Osteoblast (primary cell): Measurements from ENCODE around the gene KRTAP10-1. TPM values are rescaled to one million over a fixed set of nuclear protein-coding genes. Genes with fewer than 3 reads are reported as not detected.
"Not testable (repeated sequence)": the region's sequence is repeated elsewhere in the genome, so short reads cannot be mapped to it uniquely, and the experiment has no call there.

Experiments used
- DNase-seq: peaks from one replicate; pipeline ENCODE4 v3.0.0; 2011; ENCODE audit warnings: low spot score, mixed read lengths; ENCODE audit not compliant: insufficient read length; ENCODE audit errors: missing footprints
- H2AFZ ChIP-seq: 2 replicates; pipeline ENCODE4 v1.6.0; 2011; ENCODE audit warnings: mild to moderate bottlenecking, low read length
- H3K27ac ChIP-seq: 2 replicates; pipeline ENCODE4 v1.5.1; 2011; ENCODE audit warnings: mild to moderate bottlenecking, low read depth, low read length, moderate library complexity
- H3K27me3 ChIP-seq: 2 replicates; pipeline ENCODE4 v1.6.0; 2012; ENCODE audit warnings: mild to moderate bottlenecking, control low read depth, inconsistent platforms, low read length, moderate library complexity; ENCODE audit not compliant: insufficient read depth
- H3K36me3 ChIP-seq: 2 replicates; pipeline ENCODE4 v1.5.1; 2011; ENCODE audit warnings: mild to moderate bottlenecking, low read length, control low read depth, moderate library complexity; ENCODE audit not compliant: insufficient read depth
- H3K4me1 ChIP-seq: 2 replicates; pipeline ENCODE4 v1.5.1; 2011; ENCODE audit warnings: mild to moderate bottlenecking, low read length, control low read depth, moderate library complexity; ENCODE audit not compliant: insufficient read depth
- H3K4me2 ChIP-seq: 2 replicates; pipeline ENCODE4 v1.6.0; 2011; ENCODE audit warnings: mild to moderate bottlenecking, low read length; ENCODE audit not compliant: insufficient read depth
- H3K4me3 ChIP-seq: fragments of 200-600 bp; sonication (generic); 3 replicates; pipeline ENCODE4 v1.5.1; 2012; ENCODE audit warnings: mild to moderate bottlenecking, low read length, inconsistent platforms; ENCODE audit not compliant: insufficient read depth
- H3K79me2 ChIP-seq: 2 replicates; pipeline ENCODE4 v1.6.0; 2012; ENCODE audit warnings: mild to moderate bottlenecking, low read length, control low read depth, inconsistent platforms; ENCODE audit not compliant: insufficient read depth
- H3K9me3 ChIP-seq: 2 replicates; pipeline ENCODE4 v1.5.1; 2011; ENCODE audit warnings: low read depth, low read length, control low read depth
- H4K20me1 ChIP-seq: 2 replicates; pipeline ENCODE4 v1.6.0; 2012; ENCODE audit warnings: mild to moderate bottlenecking, low read length, control low read depth; ENCODE audit not compliant: insufficient read depth
- total RNA-seq: library from RNA; depleted of rRNA; stranded (reverse); fragments of >200 nt; gene quantifications from 2 replicates; pipeline ENCODE4 v1.2.3, GENCODE V29; 2012
- TF ChIP-seq, protein P1 (sequence below): IDR thresholded peaks from 2 replicates; pipeline ENCODE4 v1.5.1; 2011; ENCODE audit warnings: mild to moderate bottlenecking, low read depth, low read length, moderate library complexity; ENCODE audit errors: extremely low read depth

Gene KRTAP10-1
- total RNA-seq, 1 donor = not detected

DNA sequence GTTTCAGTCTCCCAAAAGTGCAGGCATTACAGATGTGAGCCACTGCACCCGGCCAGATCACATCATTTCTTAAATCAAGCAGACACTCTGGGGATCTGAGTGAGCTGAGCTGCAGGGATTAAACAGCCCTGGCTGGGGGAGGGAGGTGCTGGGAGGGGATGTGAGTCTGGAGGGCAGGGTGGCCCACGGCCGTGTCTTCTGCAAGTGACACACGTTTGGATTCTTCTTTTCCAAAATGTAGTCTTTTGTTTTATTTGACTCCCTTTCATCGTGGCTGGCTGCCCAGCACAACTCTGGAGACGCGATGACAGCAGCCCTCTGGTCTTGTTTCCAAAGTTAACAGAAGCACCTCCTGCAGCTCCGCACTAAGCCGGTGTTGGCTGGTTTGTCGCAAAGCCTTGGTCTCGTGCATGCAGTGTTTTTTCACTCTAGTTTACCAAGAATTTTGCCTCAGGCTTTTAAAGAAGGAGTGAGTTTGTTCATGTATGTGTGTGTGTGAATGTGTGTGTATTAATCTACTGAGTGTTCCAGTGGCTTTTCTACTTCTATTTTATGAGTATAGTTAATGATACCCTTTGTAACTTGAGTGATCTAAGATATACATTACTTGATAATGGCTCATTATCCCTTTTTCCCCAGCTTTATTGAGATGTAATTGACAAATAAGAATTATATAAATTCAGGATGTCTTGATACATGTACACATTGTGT, 43.2 kb upstream of the KRTAP10-1 start:
- no peak overlapping the region for H3K4me3 ChIP-seq
- no peaks in the 10 kb centered on the region for H3K36me3 ChIP-seq
- DNase-seq = no peak
- no peak overlapping the region for H2AFZ ChIP-seq
- no peaks in the 10 kb centered on the region for H3K9me3 ChIP-seq
- no peaks in the 10 kb centered on the region for H4K20me1 ChIP-seq
- no peaks in the 10 kb centered on the region for H3K27me3 ChIP-seq
- TF ChIP-seq, protein P1, sequence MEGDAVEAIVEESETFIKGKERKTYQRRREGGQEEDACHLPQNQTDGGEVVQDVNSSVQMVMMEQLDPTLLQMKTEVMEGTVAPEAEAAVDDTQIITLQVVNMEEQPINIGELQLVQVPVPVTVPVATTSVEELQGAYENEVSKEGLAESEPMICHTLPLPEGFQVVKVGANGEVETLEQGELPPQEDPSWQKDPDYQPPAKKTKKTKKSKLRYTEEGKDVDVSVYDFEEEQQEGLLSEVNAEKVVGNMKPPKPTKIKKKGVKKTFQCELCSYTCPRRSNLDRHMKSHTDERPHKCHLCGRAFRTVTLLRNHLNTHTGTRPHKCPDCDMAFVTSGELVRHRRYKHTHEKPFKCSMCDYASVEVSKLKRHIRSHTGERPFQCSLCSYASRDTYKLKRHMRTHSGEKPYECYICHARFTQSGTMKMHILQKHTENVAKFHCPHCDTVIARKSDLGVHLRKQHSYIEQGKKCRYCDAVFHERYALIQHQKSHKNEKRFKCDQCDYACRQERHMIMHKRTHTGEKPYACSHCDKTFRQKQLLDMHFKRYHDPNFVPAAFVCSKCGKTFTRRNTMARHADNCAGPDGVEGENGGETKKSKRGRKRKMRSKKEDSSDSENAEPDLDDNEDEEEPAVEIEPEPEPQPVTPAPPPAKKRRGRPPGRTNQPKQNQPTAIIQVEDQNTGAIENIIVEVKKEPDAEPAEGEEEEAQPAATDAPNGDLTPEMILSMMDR = no peak
- H3K4me2 ChIP-seq = no peak overlapping the region
- H3K27ac ChIP-seq = no peak overlapping the region
- no peaks in the 10 kb centered on the region for H3K79me2 ChIP-seq
- no peaks in the 10 kb centered on the region for H3K4me1 ChIP-seq

DNA sequence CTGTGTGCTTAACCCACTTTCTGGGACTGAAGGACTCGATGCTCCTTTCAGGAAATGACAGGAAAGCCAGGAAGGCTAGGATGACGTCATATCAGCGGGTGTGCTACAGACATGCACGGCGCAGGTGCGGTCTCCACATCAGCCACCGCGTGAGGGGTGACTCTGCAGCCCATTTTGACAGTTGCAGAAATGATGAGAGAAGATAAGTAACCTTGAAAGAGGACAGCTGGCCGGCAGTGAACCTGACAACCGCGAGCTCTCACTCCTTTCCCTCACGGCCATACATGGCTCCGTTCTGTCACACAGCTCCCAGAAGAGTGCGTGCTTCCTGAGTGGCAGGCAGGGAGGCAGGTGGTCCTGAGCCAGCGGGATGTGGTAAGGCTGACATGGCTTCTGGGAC, 42.1 kb upstream of the KRTAP10-1 start:
- H2AFZ ChIP-seq = no peak overlapping the region
- H3K9me3 ChIP-seq = no peaks in the 10 kb centered on the region
- no peak overlapping the region for H3K4me3 ChIP-seq
- no peak overlapping the region for H3K27ac ChIP-seq
- no peaks in the 10 kb centered on the region for H3K79me2 ChIP-seq
- no peaks in the 10 kb centered on the region for H4K20me1 ChIP-seq
- H3K4me2 ChIP-seq = no peak overlapping the region
- no peaks in the 10 kb centered on the region for H3K27me3 ChIP-seq
- no peaks in the 10 kb centered on the region for H3K4me1 ChIP-seq
- no peak for DNase-seq
- TF ChIP-seq, protein P1 = no peak
- no peaks in the 10 kb centered on the region for H3K36me3 ChIP-seq

DNA sequence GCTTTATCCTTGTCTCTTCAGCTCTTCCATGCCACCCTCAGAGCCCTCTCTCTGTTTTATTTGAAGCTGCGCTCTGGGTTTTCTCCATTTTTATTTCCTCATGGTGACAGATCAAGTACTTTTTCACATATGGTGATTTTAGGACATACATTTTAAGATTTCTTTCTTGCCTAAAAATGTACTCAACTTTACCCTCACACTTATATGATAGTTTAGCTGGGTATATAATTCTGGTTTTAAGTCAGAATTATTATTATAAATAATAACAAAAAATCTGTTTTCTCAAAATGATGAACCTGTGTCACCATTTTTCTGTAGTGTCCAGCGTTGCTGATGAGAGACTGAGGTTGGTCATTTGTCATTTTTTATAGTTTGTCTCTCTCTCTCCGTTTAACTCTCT, 41.2 kb upstream of the KRTAP10-1 start:
- H3K36me3 ChIP-seq = no peaks in the 10 kb centered on the region
- no peak overlapping the region for H3K4me3 ChIP-seq
- H3K27ac ChIP-seq = no peak overlapping the region
- H3K4me1 ChIP-seq = no peaks in the 10 kb centered on the region
- H4K20me1 ChIP-seq = no peaks in the 10 kb centered on the region
- H3K9me3 ChIP-seq = no peaks in the 10 kb centered on the region
- no peak overlapping the region for H2AFZ ChIP-seq
- H3K79me2 ChIP-seq = no peaks in the 10 kb centered on the region
- H3K4me2 ChIP-seq = no peak overlapping the region
- no peaks in the 10 kb centered on the region for H3K27me3 ChIP-seq
- DNase-seq = no peak
- TF ChIP-seq, protein P1 = no peak

DNA sequence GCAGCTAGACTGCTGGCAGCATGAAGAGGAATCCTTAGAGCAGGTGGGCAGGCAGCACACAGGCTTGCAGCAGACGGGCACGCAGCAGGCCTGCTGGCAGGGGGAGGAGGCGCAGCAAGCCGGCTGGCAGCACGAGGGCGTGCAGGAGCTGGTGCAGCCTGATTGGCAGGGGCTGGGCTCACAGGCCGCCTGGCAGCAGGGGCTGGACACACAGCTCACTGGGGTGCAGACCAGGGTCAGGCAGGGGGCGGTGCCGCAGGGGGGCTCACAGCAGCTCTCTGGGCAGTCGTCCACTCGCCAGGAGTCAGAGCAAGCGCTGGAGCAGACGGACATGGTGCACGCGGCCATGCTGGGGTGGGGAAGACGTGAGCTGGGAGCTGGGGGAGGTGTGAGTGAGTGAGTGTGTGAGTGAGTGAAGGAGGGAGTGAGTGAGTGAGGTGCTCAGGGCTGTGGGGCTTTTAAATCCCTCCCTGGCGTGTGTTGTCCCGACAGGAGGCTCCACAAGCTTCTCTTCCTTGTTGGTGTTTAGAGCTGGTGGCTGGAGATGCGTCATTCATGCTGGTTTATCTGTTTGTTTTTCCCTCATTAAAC, 40.3 kb upstream of the KRTAP10-1 start, which contains the start of gene KRTAP10-5:
TSS of gene KRTAP10-5 (minus strand) at position 374 of the 591 bp plus-strand sequence. CDS start at position 348, 26 bp downstream.
- H3K27me3 ChIP-seq = not testable (repeated sequence)

More for the DNA sequence above, 40.3 kb upstream of the KRTAP10-1 start, which contains the start of gene KRTAP10-5:
- H3K4me2 ChIP-seq, H3K36me3 ChIP-seq, H3K4me1 ChIP-seq, H3K79me2 ChIP-seq, H3K4me3 ChIP-seq, H2AFZ ChIP-seq, H3K27ac ChIP-seq, H4K20me1 ChIP-seq, DNase-seq, H3K9me3 ChIP-seq: not testable (repeated sequence)
